ENCODE data around the gene MAF.

MAF gene

DNA sequence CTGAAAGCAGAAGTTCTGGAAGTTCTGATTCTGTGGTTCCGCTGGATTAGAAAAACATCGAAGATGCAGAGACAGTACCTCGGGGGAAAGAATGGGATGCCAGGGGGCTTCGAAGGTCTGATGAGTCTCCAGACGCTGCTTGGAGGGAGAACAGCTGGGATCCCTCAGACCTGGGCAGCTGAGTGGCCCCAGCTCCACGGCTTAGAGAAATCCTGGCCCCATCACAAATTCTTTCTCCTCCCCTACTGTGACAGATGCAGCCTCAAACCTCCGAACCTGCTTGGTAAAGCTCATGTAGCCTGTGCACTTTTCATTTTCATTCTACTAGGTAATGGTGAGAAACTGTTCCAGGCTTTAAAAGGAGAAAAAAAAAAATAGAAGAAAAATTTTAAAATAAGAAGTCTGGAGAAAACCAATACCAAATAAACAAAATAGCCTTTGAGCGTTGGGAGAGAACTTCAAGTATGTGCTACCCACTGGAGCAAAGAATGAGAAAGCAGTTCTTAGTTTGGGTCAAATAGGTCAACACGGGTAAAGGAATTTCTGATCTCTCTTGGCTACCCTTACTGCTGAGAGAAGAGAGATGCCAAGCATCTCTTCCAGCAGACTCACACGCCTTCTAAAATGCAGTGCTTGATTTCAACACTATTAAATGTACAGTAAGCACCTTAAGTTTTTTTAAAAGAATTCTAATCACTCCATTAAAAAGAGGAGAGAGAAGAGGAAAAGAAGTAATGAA is 19.9 kb downstream of the MAF start:
- no peaks in the 10 kb centered on the region for H3K79me2 ChIP-seq (ENCODE audit: low read length)
- no peak overlapping the region for H3K4me2 ChIP-seq (ENCODE audit: low read depth, low read length)
- DNase-seq, result no peak
- H3K9me2 ChIP-seq (replicated peaks; ENCODE audit: insufficient read depth, low read length), result no peaks in the 10 kb centered on the region
- no peaks in the 10 kb centered on the region for H3K36me3 ChIP-seq (replicated peaks; ENCODE audit: insufficient read depth, low read length)
- H3F3A ChIP-seq (ENCODE audit: insufficient read depth, low read length), result no peaks in the 10 kb centered on the region
- TF ChIP-seq EZH2phosphoT487 (IDR thresholded peaks at IDR 0.05; ENCODE audit: low read length), result no peak
- TF ChIP-seq, protein P1, sequence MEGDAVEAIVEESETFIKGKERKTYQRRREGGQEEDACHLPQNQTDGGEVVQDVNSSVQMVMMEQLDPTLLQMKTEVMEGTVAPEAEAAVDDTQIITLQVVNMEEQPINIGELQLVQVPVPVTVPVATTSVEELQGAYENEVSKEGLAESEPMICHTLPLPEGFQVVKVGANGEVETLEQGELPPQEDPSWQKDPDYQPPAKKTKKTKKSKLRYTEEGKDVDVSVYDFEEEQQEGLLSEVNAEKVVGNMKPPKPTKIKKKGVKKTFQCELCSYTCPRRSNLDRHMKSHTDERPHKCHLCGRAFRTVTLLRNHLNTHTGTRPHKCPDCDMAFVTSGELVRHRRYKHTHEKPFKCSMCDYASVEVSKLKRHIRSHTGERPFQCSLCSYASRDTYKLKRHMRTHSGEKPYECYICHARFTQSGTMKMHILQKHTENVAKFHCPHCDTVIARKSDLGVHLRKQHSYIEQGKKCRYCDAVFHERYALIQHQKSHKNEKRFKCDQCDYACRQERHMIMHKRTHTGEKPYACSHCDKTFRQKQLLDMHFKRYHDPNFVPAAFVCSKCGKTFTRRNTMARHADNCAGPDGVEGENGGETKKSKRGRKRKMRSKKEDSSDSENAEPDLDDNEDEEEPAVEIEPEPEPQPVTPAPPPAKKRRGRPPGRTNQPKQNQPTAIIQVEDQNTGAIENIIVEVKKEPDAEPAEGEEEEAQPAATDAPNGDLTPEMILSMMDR (IDR thresholded peaks at IDR 0.05; ENCODE audit: low read length), result no peak
- TF ChIP-seq EZH2 (optimal IDR thresholded peaks at IDR 0.05; ENCODE audit: low read depth, low read length), result no peak
- H3K27me3 ChIP-seq (replicated peaks; ENCODE audit: insufficient read depth, low read length), result no peaks in the 10 kb centered on the region
- no peak overlapping the region for H3K27ac ChIP-seq (ENCODE audit: low read length)
- no peak overlapping the region for H3K9ac ChIP-seq (ENCODE audit: low read length)
- H3K4me1 ChIP-seq (ENCODE audit: low read length), result no peaks in the 10 kb centered on the region
- no peak overlapping the region for H3K4me3 ChIP-seq (ENCODE audit: low read length)
- H4K20me1 ChIP-seq (ENCODE audit: insufficient read depth, low read length), result no peaks in the 10 kb centered on the region
- H2AFZ ChIP-seq (ENCODE audit: low read length), result no peak overlapping the region
- H3K9me3 ChIP-seq (replicated peaks; ENCODE audit: insufficient read depth, low read length), result no peaks in the 10 kb centered on the region

DNA sequence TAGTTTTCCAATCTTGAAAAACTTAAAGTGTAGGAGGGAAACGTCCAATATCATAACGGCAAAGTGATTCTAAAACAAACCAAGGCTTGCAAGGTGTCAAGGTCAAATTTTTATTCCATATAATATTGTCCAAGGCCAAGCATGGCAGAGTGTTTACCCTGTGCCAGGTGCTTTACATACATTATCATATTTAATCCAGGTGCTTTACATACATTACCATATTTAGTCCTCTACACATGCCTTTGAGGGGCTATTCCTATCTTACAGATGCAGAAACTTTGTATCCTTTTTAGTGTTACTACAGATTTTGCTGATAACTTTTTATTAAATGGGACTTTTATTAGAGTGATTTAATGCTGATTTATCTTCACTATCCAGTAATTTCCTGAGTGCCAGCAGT is 23.9 kb downstream of the MAF start:
- H3K9me2 ChIP-seq (replicated peaks; ENCODE audit: insufficient read depth, low read length), result no peaks in the 10 kb centered on the region
- H3K4me2 ChIP-seq (ENCODE audit: low read depth, low read length), result no peak overlapping the region
- no peaks in the 10 kb centered on the region for H3K27me3 ChIP-seq (replicated peaks; ENCODE audit: insufficient read depth, low read length)
- no peaks in the 10 kb centered on the region for H3K79me2 ChIP-seq (ENCODE audit: low read length)
- no peak overlapping the region for H3K4me3 ChIP-seq (ENCODE audit: low read length)
- H2AFZ ChIP-seq (ENCODE audit: low read length), result no peak overlapping the region
- no peak overlapping the region for H3K9ac ChIP-seq (ENCODE audit: low read length)
- H3K9me3 ChIP-seq (replicated peaks; ENCODE audit: insufficient read depth, low read length), result no peaks in the 10 kb centered on the region
- TF ChIP-seq, protein P1 (IDR thresholded peaks at IDR 0.05; ENCODE audit: low read length), result no peak
- TF ChIP-seq EZH2 (optimal IDR thresholded peaks at IDR 0.05; ENCODE audit: low read depth, low read length), result no peak
- TF ChIP-seq EZH2phosphoT487 (IDR thresholded peaks at IDR 0.05; ENCODE audit: low read length), result no peak
- no peaks in the 10 kb centered on the region for H3K4me1 ChIP-seq (ENCODE audit: low read length)
- no peaks in the 10 kb centered on the region for H4K20me1 ChIP-seq (ENCODE audit: insufficient read depth, low read length)
- H3K27ac ChIP-seq (ENCODE audit: low read length), result no peak overlapping the region
- no peaks in the 10 kb centered on the region for H3F3A ChIP-seq (ENCODE audit: insufficient read depth, low read length)
- DNase-seq, result no peak
- no peaks in the 10 kb centered on the region for H3K36me3 ChIP-seq (replicated peaks; ENCODE audit: insufficient read depth, low read length)

DNA sequence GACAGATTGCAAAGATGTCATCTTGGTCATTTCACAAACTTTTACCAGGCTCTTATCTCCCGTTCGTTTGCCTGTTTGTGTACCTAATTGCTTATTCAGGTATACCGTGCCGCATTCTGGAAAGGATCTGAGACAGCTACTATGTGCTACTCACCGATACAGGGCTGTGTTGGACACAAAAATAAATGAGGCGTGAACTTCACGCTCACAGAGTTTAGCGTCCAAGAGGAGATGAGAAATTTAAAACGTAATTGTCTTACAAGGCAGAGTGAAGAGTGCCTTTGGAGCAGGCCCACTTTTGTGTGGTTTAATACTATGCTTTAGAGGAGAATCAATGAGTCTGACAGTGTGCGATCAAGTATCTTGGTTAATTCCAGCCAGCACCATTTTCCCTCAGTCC is 26.7 kb downstream of the MAF start:
- Histone ChIP-seq H3F3A (ENCODE audit: insufficient read depth, low read length) (no peaks in the 10 kb centered on the region), H3K36me3 (replicated peaks; ENCODE audit: insufficient read depth, low read length) (no peaks in the 10 kb centered on the region), H3K9me3 (replicated peaks; ENCODE audit: insufficient read depth, low read length) (no peaks in the 10 kb centered on the region), H3K27me3 (replicated peaks; ENCODE audit: insufficient read depth, low read length) (no peaks in the 10 kb centered on the region), H3K4me1 (ENCODE audit: low read length) (no peaks in the 10 kb centered on the region), H3K9me2 (replicated peaks; ENCODE audit: insufficient read depth, low read length) (no peaks in the 10 kb centered on the region), H3K9ac (ENCODE audit: low read length) (no peak overlapping the region), H3K4me2 (ENCODE audit: low read depth, low read length) (no peak overlapping the region), H2AFZ (ENCODE audit: low read length) (no peak overlapping the region), H3K4me3 (ENCODE audit: low read length) (no peak overlapping the region), H4K20me1 (ENCODE audit: insufficient read depth, low read length) (no peaks in the 10 kb centered on the region), H3K27ac (ENCODE audit: low read length) (no peak overlapping the region), H3K79me2 (ENCODE audit: low read length) (no peaks in the 10 kb centered on the region)
- TF ChIP-seq, protein P1 (IDR thresholded peaks at IDR 0.05; ENCODE audit: low read length), result no peak
- TF ChIP-seq EZH2 (optimal IDR thresholded peaks at IDR 0.05; ENCODE audit: low read depth, low read length) (no peak), EZH2phosphoT487 (IDR thresholded peaks at IDR 0.05; ENCODE audit: low read length) (no peak)
- DNase-seq, result no peak
